Endodermal cell (in vitro differentiated cells): ENCODE measurements around the gene SIN3A. TPM values are rescaled to one million over a fixed set of nuclear protein-coding genes. Genes with fewer than 3 reads are reported as not detected.
"Not testable (repeated sequence)": the region's sequence is repeated elsewhere in the genome, so short reads cannot be mapped to it uniquely, and the experiment has no call there.

ENCODE experiments used
- DNase-seq: peaks from one replicate; pipeline ENCODE4 v3.0.0-alpha.2; 2017
- H3K27ac ChIP-seq: 2 replicates; pipeline ENCODE4 v1.5.1; 2013; ENCODE audit warnings: mild to moderate bottlenecking, low read depth, low read length, moderate library complexity
- H3K27me3 ChIP-seq: 2 replicates; pipeline ENCODE4 v1.6.1; 2013; ENCODE audit warnings: mild to moderate bottlenecking, low read length, moderate library complexity; ENCODE audit not compliant: insufficient read depth, control insufficient read depth, poor library complexity, severe bottlenecking
- H3K36me3 ChIP-seq: 2 replicates; pipeline ENCODE4 v1.7.0; 2013; ENCODE audit warnings: mild to moderate bottlenecking, low read length, moderate library complexity; ENCODE audit not compliant: control insufficient read depth, insufficient read depth
- H3K4me1 ChIP-seq: one replicate; pipeline ENCODE4 v1.7.0; 2013; ENCODE audit warnings: low read length; ENCODE audit not compliant: control insufficient read depth, insufficient read depth
- H3K4me3 ChIP-seq: 2 replicates; pipeline ENCODE4 v1.5.1; 2013; ENCODE audit warnings: mild to moderate bottlenecking, low read length, moderate library complexity
- H3K9ac ChIP-seq: 2 replicates; pipeline ENCODE4 v1.6.1; 2013; ENCODE audit warnings: mild to moderate bottlenecking, low read length, moderate library complexity; ENCODE audit not compliant: poor library complexity, severe bottlenecking; ENCODE audit errors: extremely low read depth
- H3K9me3 ChIP-seq: 2 replicates; pipeline ENCODE4 v1.6.1; 2013; ENCODE audit warnings: mild to moderate bottlenecking, low read length, moderate library complexity; ENCODE audit not compliant: control insufficient read depth
- H3K27ac Mint-ChIP-seq: 2 replicates; pipeline ENCODE4 v1.8.0; 2020; ENCODE audit warnings: mixed read lengths
- H3K27me3 Mint-ChIP-seq: 2 replicates; pipeline ENCODE4 v1.8.0; 2021; ENCODE audit warnings: mild to moderate bottlenecking, mixed read lengths; ENCODE audit not compliant: insufficient read depth
- H3K36me3 Mint-ChIP-seq: 2 replicates; pipeline ENCODE4 v1.8.0; 2020; ENCODE audit warnings: low read depth, mixed read lengths
- H3K4me1 Mint-ChIP-seq: 2 replicates; pipeline ENCODE4 v1.8.0; 2020; ENCODE audit warnings: mixed read lengths
- H3K4me3 Mint-ChIP-seq: 2 replicates; pipeline ENCODE4 v1.8.0; 2020; ENCODE audit warnings: mild to moderate bottlenecking, moderate library complexity, mixed read lengths
- H3K9me3 Mint-ChIP-seq: 2 replicates; pipeline ENCODE4 v1.8.0; 2020; ENCODE audit warnings: mild to moderate bottlenecking, mixed read lengths
- WGBS, 2 experiments: methylation state at CpG; one replicate each; pipeline versions ENCODE4 v1.1.5 to v1.1.7; 2013; ENCODE audit warnings: missing lambda C conversion rate in 2 of 2, mixed read lengths in 1 of 2; ENCODE audit not compliant: insufficient coverage in 1 of 2, insufficient read length in 1 of 2; 5-methylcytosine and 5-hydroxymethylcytosine counted together
- total RNA-seq, 2 donors: library from RNA; stranded (reverse); fragmentation: NEBNext Ultra II Directional in 1 of 2; extraction: Animal tissue kit (Norgen Biotek cat#: 25700) in 1 of 2; gene quantifications; 2 replicates in 1 of 2; 3 replicates in 1 of 2; pipeline ENCODE4 v1.2.1, GENCODE V29; 2021
- TF ChIP-seq, protein P1 (sequence below): fragments of 200-600 bp; sonication (generic); conservative IDR thresholded peaks from 2 replicates; pipeline ENCODE4 v1.5.0; 2021; ENCODE audit warnings: antibody characterized with exemption, mild to moderate bottlenecking

SIN3A gene
- total RNA-seq, 2 donors from 2014 or later, result 119 to 123 TPM

- peak overlapping the region; percentile 92 for H3K4me3 Mint-ChIP-seq
- TF ChIP-seq, protein P1, sequence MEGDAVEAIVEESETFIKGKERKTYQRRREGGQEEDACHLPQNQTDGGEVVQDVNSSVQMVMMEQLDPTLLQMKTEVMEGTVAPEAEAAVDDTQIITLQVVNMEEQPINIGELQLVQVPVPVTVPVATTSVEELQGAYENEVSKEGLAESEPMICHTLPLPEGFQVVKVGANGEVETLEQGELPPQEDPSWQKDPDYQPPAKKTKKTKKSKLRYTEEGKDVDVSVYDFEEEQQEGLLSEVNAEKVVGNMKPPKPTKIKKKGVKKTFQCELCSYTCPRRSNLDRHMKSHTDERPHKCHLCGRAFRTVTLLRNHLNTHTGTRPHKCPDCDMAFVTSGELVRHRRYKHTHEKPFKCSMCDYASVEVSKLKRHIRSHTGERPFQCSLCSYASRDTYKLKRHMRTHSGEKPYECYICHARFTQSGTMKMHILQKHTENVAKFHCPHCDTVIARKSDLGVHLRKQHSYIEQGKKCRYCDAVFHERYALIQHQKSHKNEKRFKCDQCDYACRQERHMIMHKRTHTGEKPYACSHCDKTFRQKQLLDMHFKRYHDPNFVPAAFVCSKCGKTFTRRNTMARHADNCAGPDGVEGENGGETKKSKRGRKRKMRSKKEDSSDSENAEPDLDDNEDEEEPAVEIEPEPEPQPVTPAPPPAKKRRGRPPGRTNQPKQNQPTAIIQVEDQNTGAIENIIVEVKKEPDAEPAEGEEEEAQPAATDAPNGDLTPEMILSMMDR, result no peak
- no peak for DNase-seq
- H3K9me3 ChIP-seq, result no peaks in the 10 kb centered on the region
- 22 to 69% methylated on average over 1 to 3 of the region's 3 CpGs for WGBS, 2 experiments
- H3K4me1 Mint-ChIP-seq, result peaks cover 14% of the 10 kb centered on the region
- no peaks in the 10 kb centered on the region for H3K27me3 Mint-ChIP-seq
- no peaks in the 10 kb centered on the region for H3K27me3 ChIP-seq
- H3K27ac ChIP-seq, result no peak overlapping the region
- H3K36me3 ChIP-seq, result peaks cover 13% of the 10 kb centered on the region
- peaks cover 10% of the 10 kb centered on the region for H3K36me3 Mint-ChIP-seq
- H3K4me3 ChIP-seq, result peak overlapping the region; percentile 87
- no peaks in the 10 kb centered on the region for H3K4me1 ChIP-seq
- peak overlapping the region; percentile 98 for H3K27ac Mint-ChIP-seq
- H3K9me3 Mint-ChIP-seq, result no peaks in the 10 kb centered on the region
- peak overlapping the region; percentile 83 for H3K9ac ChIP-seq
These were observed 116.2 kb downstream of the SIN3A start for GRCh38 chr15:75335313-75335704.

- not testable (repeated sequence) for H3K4me3 ChIP-seq
- WGBS, 2 experiments, result 87 to 95% methylated on average over 9 to 14 of the region's 15 CpGs
These were observed 117.7 kb downstream of the SIN3A start for GRCh38 chr15:75333654-75334419.

DNA sequence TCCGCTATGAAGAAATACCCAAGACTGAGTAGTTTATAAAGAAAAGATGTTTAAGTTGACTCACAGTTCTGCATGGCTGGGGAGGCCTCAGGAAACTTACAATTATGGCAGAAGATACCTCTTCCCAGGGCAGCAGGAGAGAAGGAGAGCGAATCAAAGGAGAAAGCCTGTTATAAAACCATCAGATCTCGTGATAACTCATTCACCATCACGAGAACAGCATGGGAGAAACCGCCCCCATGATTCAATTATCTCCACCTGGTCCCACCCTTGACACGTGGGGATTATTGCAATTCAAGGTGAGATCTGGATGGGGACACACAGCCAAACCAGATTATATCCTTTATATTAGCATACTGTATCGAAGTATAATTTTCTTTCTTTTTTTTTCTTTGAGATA, 119.4 kb downstream of the SIN3A start:
- not testable (repeated sequence) for H3K9ac ChIP-seq, H3K36me3 Mint-ChIP-seq, H3K36me3 ChIP-seq, H3K4me3 ChIP-seq, DNase-seq, H3K27ac ChIP-seq, H3K4me1 ChIP-seq, H3K27me3 ChIP-seq, H3K27me3 Mint-ChIP-seq, H3K27ac Mint-ChIP-seq, H3K9me3 ChIP-seq, H3K9me3 Mint-ChIP-seq, H3K4me3 Mint-ChIP-seq
- 84 to 88% methylated on average over 5 to 7 of the region's 7 CpGs for WGBS, 2 experiments
- peaks cover 14% of the 10 kb centered on the region for H3K4me1 Mint-ChIP-seq

More at GRCh38 chr15:75333654-75334419, 117.7 kb downstream of the SIN3A start:
- not testable (repeated sequence) for H3K9ac ChIP-seq, H3K27ac ChIP-seq, H3K9me3 Mint-ChIP-seq, H3K4me1 ChIP-seq, H3K36me3 Mint-ChIP-seq, H3K36me3 ChIP-seq, H3K27me3 Mint-ChIP-seq, H3K4me3 Mint-ChIP-seq, DNase-seq, H3K27me3 ChIP-seq, H3K27ac Mint-ChIP-seq, H3K9me3 ChIP-seq
- H3K4me1 Mint-ChIP-seq, result peaks cover 14% of the 10 kb centered on the region

- Mint-ChIP-seq H3K27me3 (no peaks in the 10 kb centered on the region), H3K9me3 (no peaks in the 10 kb centered on the region), H3K4me1 (no peaks in the 10 kb centered on the region), H3K4me3 (no peak overlapping the region), H3K27ac (no peak overlapping the region), H3K36me3 (no peaks in the 10 kb centered on the region)
- 86 to 87% methylated on average over 2 of the region's 2 CpGs for WGBS, 2 experiments
- no peak overlapping the region for H3K4me3 ChIP-seq
- no peak for DNase-seq
- no peaks in the 10 kb centered on the region for H3K4me1 ChIP-seq
- TF ChIP-seq, protein P1, result peak; percentile 23
- no peaks in the 10 kb centered on the region for H3K36me3 ChIP-seq
- H3K9me3 ChIP-seq, result no peaks in the 10 kb centered on the region
- no peak overlapping the region for H3K9ac ChIP-seq
- no peaks in the 10 kb centered on the region for H3K27me3 ChIP-seq
- no peak overlapping the region for H3K27ac ChIP-seq
These were observed 121.9 kb downstream of the SIN3A start for GRCh38 chr15:75329571-75329970.
